BLaER1 (cell line): ENCODE data around the gene ITGBL1.

Experiments used
- H3K27ac ChIP-seq: shearing (Covaris generic); formaldehyde crosslinking; 2 replicates; pipeline ENCODE4 v1.8.1; 2022
- H3K27me3 ChIP-seq: shearing (Covaris generic); formaldehyde crosslinking; 2 replicates; pipeline ENCODE4 v1.8.1; 2022
- H3K36me3 ChIP-seq: shearing (Covaris generic); formaldehyde crosslinking; 2 replicates; pipeline ENCODE4 v1.8.1; 2022
- H3K4me1 ChIP-seq: shearing (Covaris generic); formaldehyde crosslinking; 2 replicates; pipeline ENCODE4 v1.8.1; 2022
- H3K4me2 ChIP-seq: shearing (Covaris generic); formaldehyde crosslinking; 2 replicates; pipeline ENCODE4 v1.8.1; 2022
- H3K4me3 ChIP-seq: shearing (Covaris generic); formaldehyde crosslinking; 2 replicates; pipeline ENCODE4 v1.8.1; 2022
- H3K9ac ChIP-seq: shearing (Covaris generic); formaldehyde crosslinking; 2 replicates; pipeline ENCODE4 v1.8.1; 2022
- H3K9me3 ChIP-seq: shearing (Covaris generic); formaldehyde crosslinking; 2 replicates; pipeline ENCODE4 v1.8.1; 2022
- H4K20me1 ChIP-seq: shearing (Covaris generic); formaldehyde crosslinking; 2 replicates; pipeline ENCODE4 v1.8.1; 2022
- Cebpa-rat ChIP-seq: shearing (Covaris generic); IDR thresholded peaks from 2 replicates; pipeline ENCODE4 v1.8.1; 2022

Gene ITGBL1

DNA sequence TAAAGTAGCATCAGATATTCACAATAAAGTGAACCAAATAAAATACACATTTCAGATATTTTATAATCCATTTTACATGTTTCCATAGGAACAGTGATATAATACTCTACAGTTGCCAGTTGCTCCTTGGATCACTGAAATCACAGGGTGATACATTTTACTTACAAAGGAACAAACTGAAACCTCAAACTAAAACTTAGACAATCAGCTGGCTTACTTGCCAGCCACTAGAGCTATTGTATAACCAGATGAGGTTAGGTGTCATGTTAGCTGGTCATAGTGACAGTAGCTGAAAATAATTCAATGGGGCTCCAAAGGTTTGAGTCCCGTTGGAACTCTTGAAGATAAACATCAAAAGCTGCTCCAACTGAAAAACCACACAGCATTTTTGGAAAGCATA is 274.6 kb downstream of the ITGBL1 start:
- H3K4me2 ChIP-seq: no peak overlapping the region
- H4K20me1 ChIP-seq: no peaks in the 10 kb centered on the region
- no peak overlapping the region for H3K9ac ChIP-seq
- no peak overlapping the region for H3K27ac ChIP-seq
- H3K36me3 ChIP-seq: no peaks in the 10 kb centered on the region
- H3K9me3 ChIP-seq: no peaks in the 10 kb centered on the region
- no peaks in the 10 kb centered on the region for H3K4me1 ChIP-seq
- TF ChIP-seq Cebpa-rat: no peak
- H3K27me3 ChIP-seq: no peaks in the 10 kb centered on the region
- H3K4me3 ChIP-seq: no peak overlapping the region

DNA sequence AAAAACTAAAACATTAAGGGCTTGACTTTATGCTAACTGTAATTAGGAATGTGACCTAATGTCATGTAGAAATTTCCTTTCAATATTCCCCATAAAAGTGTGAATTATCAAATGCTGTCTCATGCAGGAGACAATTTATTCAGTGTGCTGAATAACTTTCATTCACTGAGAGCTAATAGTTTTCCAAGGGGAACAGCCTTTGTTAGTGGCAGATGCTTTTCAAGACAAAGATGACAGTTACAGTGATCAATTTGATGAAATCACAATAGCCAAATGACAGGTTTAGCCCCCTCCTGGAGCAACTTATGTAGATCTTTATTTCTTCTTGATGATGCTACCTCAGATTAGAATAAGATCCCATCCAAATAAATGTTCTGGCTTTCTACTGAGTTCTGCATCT is 275.5 kb downstream of the ITGBL1 start:
- no peak overlapping the region for H3K4me3 ChIP-seq
- H3K9ac ChIP-seq: no peak overlapping the region
- no peak overlapping the region for H3K27ac ChIP-seq
- no peaks in the 10 kb centered on the region for H3K27me3 ChIP-seq
- H3K4me1 ChIP-seq: no peaks in the 10 kb centered on the region
- no peak for TF ChIP-seq Cebpa-rat
- no peak overlapping the region for H3K4me2 ChIP-seq
- H3K9me3 ChIP-seq: no peaks in the 10 kb centered on the region
- no peaks in the 10 kb centered on the region for H4K20me1 ChIP-seq
- no peaks in the 10 kb centered on the region for H3K36me3 ChIP-seq

DNA sequence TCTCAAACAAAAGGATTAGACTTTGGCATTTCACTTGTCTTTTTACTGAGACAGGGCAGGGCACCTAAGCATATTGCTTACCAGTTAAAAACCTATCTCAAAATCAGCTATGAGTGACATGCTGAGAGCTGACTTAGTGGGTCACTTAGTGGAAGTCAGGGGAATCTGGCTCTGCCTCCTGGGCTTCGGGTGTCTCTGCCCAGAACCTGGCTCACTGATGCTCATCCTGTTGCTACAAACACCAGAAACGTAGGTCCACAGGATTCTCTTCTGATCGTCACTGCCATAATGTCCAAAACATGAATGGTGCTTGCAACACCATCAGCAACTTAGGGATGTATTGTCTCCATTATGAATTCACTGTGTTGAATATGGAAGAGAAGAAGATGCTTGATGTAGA is 276.1 kb downstream of the ITGBL1 start:
- Histone ChIP-seq H3K27me3 (no peaks in the 10 kb centered on the region), H3K4me1 (no peaks in the 10 kb centered on the region), H3K4me3 (no peak overlapping the region), H3K9me3 (no peaks in the 10 kb centered on the region), H3K36me3 (no peaks in the 10 kb centered on the region), H3K27ac (no peak overlapping the region), H3K9ac (no peak overlapping the region), H3K4me2 (no peak overlapping the region), H4K20me1 (no peaks in the 10 kb centered on the region)
- no peak for TF ChIP-seq Cebpa-rat

DNA sequence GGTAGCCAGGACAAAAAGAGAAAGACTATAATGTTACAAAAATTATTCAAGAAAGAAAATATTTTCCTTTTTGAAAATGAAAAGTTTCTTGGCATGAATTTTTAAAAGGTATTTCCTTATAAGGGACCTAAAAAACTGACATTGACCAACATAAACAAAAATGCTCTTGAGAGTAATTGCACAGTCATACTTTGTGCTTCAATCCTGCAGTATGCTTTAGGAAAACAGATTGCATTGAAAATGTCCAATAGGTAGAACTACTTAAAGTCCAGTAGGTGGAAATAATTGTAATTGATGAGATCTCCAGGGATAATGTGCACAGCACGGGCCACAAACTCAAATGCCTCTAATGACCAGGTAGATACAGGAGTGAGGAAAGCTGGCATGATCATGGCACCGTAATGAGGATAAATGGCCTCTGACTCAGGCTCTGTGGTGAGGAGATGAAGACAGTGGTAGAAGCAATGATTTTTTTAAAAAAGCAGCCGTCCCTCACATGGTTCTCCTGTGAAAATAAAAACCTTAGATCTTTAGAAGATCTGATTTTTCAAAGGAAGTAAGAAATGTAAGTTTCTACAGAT is 278.0 kb downstream of the ITGBL1 start:
- H3K27me3 ChIP-seq: no peaks in the 10 kb centered on the region
- no peak overlapping the region for H3K4me2 ChIP-seq
- H3K4me3 ChIP-seq: no peak overlapping the region
- no peak overlapping the region for H3K9ac ChIP-seq
- H3K27ac ChIP-seq: no peak overlapping the region
- no peaks in the 10 kb centered on the region for H3K9me3 ChIP-seq
- TF ChIP-seq Cebpa-rat: no peak
- no peaks in the 10 kb centered on the region for H4K20me1 ChIP-seq
- H3K36me3 ChIP-seq: no peaks in the 10 kb centered on the region
- H3K4me1 ChIP-seq: no peaks in the 10 kb centered on the region

DNA sequence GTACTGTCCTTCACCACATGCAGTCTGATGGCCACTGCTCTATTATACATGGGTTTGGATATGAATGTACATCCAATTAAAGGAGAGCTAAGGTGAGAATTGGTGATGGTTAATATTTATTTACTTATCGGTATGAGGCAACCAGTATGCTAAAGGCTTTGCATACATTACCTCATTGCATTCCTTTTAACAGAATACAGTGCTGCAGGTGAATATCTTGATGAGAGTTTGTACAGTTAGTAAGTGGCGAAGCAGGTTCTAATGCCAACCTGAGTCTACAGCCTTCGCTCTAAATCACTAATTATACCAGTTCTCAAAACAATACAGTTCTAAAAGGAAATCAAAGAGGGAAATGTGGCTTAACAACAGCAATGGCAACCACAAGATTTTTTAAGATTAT is 284.1 kb downstream of the ITGBL1 start:
- Histone ChIP-seq H3K4me2 (no peak overlapping the region), H3K9ac (no peak overlapping the region), H3K4me3 (no peak overlapping the region), H3K27ac (no peak overlapping the region), H3K4me1 (no peaks in the 10 kb centered on the region), H4K20me1 (no peaks in the 10 kb centered on the region), H3K9me3 (no peaks in the 10 kb centered on the region), H3K27me3 (no peaks in the 10 kb centered on the region), H3K36me3 (no peaks in the 10 kb centered on the region)
- TF ChIP-seq Cebpa-rat: no peak

DNA sequence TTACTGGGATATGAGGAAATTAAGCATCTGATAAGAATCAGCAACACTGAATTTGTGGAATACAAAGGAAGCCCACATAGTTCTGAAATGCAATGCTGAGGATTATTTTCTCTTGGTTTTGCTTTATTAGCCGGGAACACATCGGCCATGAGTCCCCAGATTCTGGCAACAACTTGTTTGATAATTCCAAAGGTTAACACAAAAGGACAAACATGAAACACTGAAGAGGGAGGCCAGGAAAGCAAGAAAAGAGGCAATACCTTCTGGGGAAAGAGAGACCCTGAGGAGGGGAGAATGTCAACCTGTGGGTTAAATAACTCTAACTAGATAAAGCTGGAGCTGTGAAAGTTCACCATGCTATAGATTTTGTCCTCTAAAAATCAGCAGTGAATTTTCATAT is 285.9 kb downstream of the ITGBL1 start:
- no peak for TF ChIP-seq Cebpa-rat

DNA sequence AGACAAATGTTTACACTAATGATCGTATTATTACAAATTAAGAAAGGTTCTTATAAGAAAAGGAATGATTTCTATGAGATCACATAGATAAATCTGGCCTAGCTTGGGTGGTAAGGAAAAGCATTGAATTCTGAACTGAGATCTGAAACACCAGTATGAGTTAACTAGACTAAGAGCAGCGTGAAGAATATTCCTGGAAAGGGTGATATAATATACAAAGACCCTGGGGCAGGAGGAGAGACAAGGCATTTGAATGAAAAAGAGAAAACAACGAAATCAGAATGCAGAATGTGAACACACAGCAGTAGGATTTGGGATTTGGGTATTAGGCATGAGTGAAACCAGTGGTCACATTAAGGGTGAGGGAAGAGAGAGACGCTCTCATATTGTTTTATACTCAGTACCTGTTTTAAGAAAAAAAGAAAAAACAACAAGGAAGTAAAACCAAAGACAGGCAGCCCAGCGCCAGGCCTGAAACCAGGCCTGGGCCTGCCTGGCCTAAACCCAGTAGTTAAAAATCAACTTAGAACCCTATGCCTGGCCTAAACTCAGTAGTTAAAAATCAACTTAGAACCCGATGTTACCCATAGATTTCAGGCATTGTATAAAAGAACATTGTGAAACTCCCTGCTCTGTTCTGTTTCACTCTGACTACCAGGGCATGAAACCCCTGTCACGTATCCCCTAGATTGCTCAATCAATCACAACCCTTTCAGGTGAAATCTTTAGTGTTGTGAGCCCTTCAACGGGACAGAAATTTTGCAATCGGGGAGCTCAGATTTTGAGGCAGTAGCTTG is 287.1 kb downstream of the ITGBL1 start:
- TF ChIP-seq Cebpa-rat: no peak
- Histone ChIP-seq H3K4me3 (no peak overlapping the region), H3K4me1 (no peaks in the 10 kb centered on the region), H3K27me3 (no peaks in the 10 kb centered on the region), H3K9me3 (no peaks in the 10 kb centered on the region), H3K27ac (no peak overlapping the region), H4K20me1 (no peaks in the 10 kb centered on the region), H3K36me3 (no peaks in the 10 kb centered on the region), H3K4me2 (no peak overlapping the region), H3K9ac (no peak overlapping the region)

More for the DNA sequence above, 285.9 kb downstream of the ITGBL1 start:
- no peaks in the 10 kb centered on the region for H3K4me1 ChIP-seq
- H3K9me3 ChIP-seq: no peaks in the 10 kb centered on the region
- H3K4me2 ChIP-seq: no peak overlapping the region
- no peak overlapping the region for H3K27ac ChIP-seq
- H4K20me1 ChIP-seq: no peaks in the 10 kb centered on the region
- H3K4me3 ChIP-seq: no peak overlapping the region
- no peaks in the 10 kb centered on the region for H3K36me3 ChIP-seq
- H3K9ac ChIP-seq: no peak overlapping the region
- no peaks in the 10 kb centered on the region for H3K27me3 ChIP-seq

DNA sequence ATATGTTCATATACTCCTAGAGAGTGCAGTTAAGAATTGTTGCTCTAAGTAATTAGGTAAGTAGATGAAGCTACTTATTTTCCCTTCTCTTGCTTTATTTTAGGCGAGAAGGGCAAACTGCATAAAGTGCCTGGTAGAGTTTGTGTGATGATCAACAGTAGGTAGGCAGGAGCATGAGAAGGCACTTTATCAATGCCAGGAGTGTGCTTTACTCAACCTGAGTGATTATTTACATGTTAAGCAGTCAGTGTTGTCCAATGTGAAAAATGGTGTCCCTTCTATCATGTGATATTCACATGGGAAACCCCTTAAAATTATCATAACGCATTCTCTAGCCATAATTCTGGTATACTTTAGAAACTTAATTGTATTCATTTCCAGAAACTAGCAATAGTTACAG is 294.0 kb downstream of the ITGBL1 start:
- no peaks in the 10 kb centered on the region for H4K20me1 ChIP-seq
- H3K27me3 ChIP-seq: no peaks in the 10 kb centered on the region
- H3K4me1 ChIP-seq: no peaks in the 10 kb centered on the region
- no peak overlapping the region for H3K4me3 ChIP-seq
- H3K27ac ChIP-seq: no peak overlapping the region
- H3K9ac ChIP-seq: no peak overlapping the region
- no peaks in the 10 kb centered on the region for H3K9me3 ChIP-seq
- H3K4me2 ChIP-seq: no peak overlapping the region
- TF ChIP-seq Cebpa-rat: no peak
- H3K36me3 ChIP-seq: no peaks in the 10 kb centered on the region

DNA sequence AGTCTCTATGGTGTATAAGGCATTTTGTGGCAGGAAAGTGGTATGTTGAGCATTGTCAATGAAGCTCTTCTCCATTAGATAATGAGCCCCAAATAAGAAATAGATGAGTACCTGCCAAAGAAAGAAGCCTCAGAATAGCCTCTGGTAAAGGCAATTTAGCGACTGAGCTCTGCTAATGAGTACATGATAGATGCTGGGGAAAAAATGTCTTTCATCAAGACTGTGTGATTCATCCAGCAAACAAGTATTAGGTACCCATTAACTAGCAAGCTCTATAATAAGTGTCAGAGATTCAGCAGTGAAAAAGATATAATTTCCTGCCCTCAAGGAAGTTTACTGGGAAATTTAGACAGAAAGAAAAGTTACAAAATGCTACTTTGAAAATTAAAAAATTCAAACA is 294.6 kb downstream of the ITGBL1 start:
- no peak overlapping the region for H3K4me3 ChIP-seq
- no peaks in the 10 kb centered on the region for H3K9me3 ChIP-seq
- no peaks in the 10 kb centered on the region for H3K36me3 ChIP-seq
- no peaks in the 10 kb centered on the region for H3K4me1 ChIP-seq
- H3K4me2 ChIP-seq: no peak overlapping the region
- H3K27me3 ChIP-seq: no peaks in the 10 kb centered on the region
- no peak overlapping the region for H3K9ac ChIP-seq
- H3K27ac ChIP-seq: no peak overlapping the region
- no peak for TF ChIP-seq Cebpa-rat
- H4K20me1 ChIP-seq: no peaks in the 10 kb centered on the region

DNA sequence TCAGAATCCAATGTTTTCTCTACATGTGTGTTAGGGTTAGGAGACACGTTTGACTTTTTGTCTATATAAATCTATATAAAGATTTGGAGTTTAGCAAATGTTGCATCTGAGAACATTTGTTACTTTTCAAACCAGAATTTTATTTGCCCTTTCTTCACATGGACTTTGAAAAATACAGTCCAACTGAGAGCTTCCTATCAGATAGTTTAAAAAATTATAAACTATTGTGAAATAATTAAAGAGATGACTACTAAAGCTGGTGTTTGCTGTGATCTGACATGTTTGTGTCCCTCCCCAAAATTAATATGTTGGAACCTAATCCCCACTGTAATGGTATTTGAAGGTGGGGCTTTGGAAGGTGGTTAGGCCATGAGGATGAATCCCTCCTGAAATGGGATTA is 297.1 kb downstream of the ITGBL1 start:
- no peak overlapping the region for H3K9ac ChIP-seq
- H3K27ac ChIP-seq: no peak overlapping the region
- no peak for TF ChIP-seq Cebpa-rat

More for the DNA sequence above, 297.1 kb downstream of the ITGBL1 start:
- H3K27me3 ChIP-seq: no peaks in the 10 kb centered on the region
- H3K4me3 ChIP-seq: no peak overlapping the region
- no peaks in the 10 kb centered on the region for H4K20me1 ChIP-seq
- no peak overlapping the region for H3K4me2 ChIP-seq
- H3K9me3 ChIP-seq: no peaks in the 10 kb centered on the region
- H3K4me1 ChIP-seq: no peaks in the 10 kb centered on the region
- H3K36me3 ChIP-seq: no peaks in the 10 kb centered on the region
